Measurements from ENCODE around the gene ATG16L2.

Gene ATG16L2

DNA sequence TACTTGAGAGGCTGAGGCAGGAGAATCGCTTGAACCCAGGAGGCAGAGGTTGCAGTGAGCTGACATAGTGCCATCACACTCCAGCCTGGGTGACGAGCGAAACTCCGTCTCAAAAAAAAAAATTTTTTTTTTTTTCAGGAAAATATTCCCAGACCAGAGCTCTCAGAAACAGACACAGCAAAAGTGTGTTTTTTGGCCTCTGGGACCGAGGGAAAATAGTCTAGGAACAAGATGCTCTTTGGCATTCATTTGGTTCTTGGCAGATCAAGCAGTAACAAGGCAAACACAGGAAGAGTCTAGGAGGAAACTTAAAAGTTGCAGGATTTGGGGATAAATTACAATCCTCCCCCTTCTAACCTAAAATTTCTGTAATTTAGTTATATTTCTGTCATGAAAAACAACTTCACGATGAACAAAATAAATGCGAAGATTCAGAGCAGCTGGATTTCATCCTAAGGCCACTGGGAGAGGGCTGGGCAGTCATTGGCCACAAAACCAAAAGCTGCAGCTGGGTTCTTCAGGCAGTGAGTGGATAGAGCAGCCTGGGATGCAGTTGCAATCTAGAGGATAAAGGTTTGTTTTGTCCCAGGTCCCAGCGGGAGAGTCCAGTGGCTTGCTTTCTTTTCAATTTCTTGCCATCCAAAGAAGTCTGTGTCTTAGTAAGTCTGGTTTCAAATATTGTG, 19.7 kb downstream of the ATG16L2 start:
- TF ChIP-seq, protein P1, sequence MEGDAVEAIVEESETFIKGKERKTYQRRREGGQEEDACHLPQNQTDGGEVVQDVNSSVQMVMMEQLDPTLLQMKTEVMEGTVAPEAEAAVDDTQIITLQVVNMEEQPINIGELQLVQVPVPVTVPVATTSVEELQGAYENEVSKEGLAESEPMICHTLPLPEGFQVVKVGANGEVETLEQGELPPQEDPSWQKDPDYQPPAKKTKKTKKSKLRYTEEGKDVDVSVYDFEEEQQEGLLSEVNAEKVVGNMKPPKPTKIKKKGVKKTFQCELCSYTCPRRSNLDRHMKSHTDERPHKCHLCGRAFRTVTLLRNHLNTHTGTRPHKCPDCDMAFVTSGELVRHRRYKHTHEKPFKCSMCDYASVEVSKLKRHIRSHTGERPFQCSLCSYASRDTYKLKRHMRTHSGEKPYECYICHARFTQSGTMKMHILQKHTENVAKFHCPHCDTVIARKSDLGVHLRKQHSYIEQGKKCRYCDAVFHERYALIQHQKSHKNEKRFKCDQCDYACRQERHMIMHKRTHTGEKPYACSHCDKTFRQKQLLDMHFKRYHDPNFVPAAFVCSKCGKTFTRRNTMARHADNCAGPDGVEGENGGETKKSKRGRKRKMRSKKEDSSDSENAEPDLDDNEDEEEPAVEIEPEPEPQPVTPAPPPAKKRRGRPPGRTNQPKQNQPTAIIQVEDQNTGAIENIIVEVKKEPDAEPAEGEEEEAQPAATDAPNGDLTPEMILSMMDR (IDR thresholded peaks at IDR 0.05; ENCODE audit: low read depth, low read length, missing control alignments): no peak
- in situ Hi-C loops (cut with HindIII; ENCODE audit: low sequenced_read_pairs): no loop called here
- H3K4me3 ChIP-seq (ENCODE audit: low read depth, low read length): no peak overlapping the region
- no peak for DNase-seq (ENCODE audit: low read depth)

DNA sequence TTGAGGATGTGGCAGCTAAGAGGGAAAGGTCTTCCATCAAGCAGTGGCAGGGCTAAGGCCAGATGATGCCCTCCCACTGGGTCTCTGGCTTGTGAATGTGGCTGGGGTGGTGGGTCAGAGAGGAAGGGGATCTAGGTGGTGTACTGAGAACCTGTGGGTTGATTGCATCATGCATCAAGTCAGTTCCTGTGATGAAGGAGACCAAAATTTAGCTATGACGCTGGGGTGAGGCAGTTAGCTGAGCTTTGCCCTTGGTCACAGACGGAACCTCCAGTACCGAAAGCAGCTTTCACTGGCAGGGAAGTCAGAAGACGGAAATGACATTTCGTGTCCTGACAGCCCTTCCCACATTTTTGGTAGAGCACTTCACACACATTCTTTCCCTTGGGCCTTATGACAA, 20.7 kb downstream of the ATG16L2 start:
- in situ Hi-C loops (cut with HindIII; ENCODE audit: low sequenced_read_pairs): no loop called here
- no peak for DNase-seq (ENCODE audit: low read depth)
- TF ChIP-seq, protein P1 (IDR thresholded peaks at IDR 0.05; ENCODE audit: low read depth, low read length, missing control alignments): no peak
- H3K4me3 ChIP-seq (ENCODE audit: low read depth, low read length): no peak overlapping the region

DNA sequence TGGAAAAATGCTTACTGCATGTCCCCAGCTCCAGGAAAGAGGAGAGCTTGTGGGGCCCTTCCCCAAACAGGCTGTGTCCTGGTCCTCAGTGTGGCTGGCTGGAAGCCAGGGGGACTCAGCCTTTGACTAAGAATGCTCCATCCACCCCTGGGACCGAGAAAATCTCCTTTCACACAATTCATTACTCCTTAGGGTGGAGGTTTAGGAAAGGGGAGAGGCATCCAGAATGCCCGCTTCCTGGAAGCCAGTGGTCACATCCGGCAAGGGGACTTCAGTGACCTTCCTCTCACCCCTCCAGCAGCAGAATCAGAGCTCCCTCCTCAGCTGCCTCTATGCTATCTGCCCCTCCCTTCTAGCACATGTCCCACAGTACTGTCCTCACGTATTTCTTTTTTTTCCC, 21.9 kb downstream of the ATG16L2 start:
- in situ Hi-C loops (cut with HindIII; ENCODE audit: low sequenced_read_pairs): no loop called here
- TF ChIP-seq, protein P1 (IDR thresholded peaks at IDR 0.05; ENCODE audit: low read depth, low read length, missing control alignments): no peak
- no peak overlapping the region for H3K4me3 ChIP-seq (ENCODE audit: low read depth, low read length)
- DNase-seq (ENCODE audit: low read depth): no peak

DNA sequence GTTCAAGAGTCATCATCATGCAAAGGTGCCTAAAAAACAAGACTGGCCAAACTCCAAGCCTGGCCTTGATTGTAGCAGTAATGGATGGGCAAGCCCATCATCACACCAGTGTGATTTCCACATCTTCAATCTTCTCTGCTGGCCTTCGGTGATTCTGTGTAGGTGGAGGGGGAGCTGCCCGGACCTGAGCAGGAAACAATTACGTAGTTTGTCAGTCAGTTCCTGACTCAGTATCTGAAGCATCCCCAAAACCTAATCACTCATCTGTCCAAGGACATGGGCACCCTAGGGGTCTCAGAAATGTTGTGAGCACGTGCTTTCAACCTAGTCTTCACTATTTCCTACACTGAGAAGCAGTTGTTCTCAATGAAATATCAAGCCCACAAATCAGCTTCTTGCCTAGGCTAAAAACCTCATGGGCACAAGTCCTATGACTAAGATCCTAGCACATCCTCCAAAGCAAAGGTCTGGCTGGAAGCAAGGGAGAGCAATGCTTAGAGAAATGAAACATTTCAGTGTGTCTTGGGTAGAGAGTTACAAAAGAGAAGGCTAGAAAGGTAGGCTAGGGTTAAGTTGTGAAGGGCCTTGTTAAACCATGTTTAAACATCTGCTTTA, 24.6 kb downstream of the ATG16L2 start:
- in situ Hi-C loops (cut with HindIII; ENCODE audit: low sequenced_read_pairs): no loop called here
- no peak overlapping the region for H3K4me3 ChIP-seq (ENCODE audit: low read depth, low read length)
- TF ChIP-seq, protein P1 (IDR thresholded peaks at IDR 0.05; ENCODE audit: low read depth, low read length, missing control alignments): no peak
- DNase-seq (ENCODE audit: low read depth): no peak

DNA sequence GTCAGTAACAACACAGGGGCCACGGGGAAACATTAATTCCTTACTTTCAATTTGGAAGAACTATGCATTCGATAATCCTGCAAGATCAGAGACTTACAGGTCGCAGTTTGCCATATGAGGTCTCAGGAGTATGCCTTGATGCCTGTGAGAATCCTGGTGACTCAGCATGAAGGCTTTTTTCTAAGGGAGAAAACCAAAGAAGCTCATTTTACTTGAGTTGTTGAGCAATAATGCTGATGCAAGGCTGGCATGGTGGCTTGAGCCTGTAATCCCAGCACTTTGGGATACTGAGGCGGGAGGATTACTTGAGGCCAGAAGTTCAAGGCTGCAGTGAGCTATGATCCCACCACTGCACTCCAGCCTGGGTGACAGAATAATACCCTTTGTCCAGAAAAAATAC, 26.6 kb downstream of the ATG16L2 start:
- in situ Hi-C loops (cut with HindIII; ENCODE audit: low sequenced_read_pairs): no loop called here
- DNase-seq (ENCODE audit: low read depth): peak; percentile 39
- TF ChIP-seq, protein P1 (IDR thresholded peaks at IDR 0.05; ENCODE audit: low read depth, low read length, missing control alignments): no peak
- H3K4me3 ChIP-seq (ENCODE audit: low read depth, low read length): no peak overlapping the region

DNA sequence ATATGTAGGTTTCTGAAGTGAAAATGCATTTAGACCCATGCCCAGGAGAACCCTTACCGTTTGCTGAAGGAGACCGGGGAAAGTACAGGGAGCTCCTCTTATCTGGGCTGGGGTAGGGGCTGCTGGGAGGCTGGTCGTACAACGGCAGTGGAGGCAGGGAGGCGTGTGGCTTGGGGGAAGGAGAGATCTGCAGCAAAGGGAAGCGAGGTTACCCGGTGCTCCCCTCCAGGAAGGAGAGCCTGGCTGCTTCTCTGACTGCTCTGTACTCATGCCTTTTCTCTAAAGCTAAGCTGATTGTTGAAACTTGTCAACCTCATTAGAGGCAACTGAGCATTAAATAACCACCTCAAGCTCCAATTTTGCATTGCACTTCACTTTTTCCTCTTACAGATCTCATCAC, 27.2 kb downstream of the ATG16L2 start:
- in situ Hi-C loops (cut with HindIII; ENCODE audit: low sequenced_read_pairs): no loop called here
- DNase-seq (ENCODE audit: low read depth): no peak
- TF ChIP-seq, protein P1 (IDR thresholded peaks at IDR 0.05; ENCODE audit: low read depth, low read length, missing control alignments): no peak
- no peak overlapping the region for H3K4me3 ChIP-seq (ENCODE audit: low read depth, low read length)
